Gastrocnemius medialis (tissue), 4 donors: ENCODE results near the gene HEBP1. TPM values are rescaled to one million over a fixed set of nuclear protein-coding genes. Genes with fewer than 3 reads are reported as not detected.

Source experiments
- ATAC-seq, 2 donors: fragments of 150-250 bp; one replicate each; pipeline ENCODE4 v1.9.1; 2016
- DNase-seq, 2 donors: peaks; one replicate each; pipeline ENCODE4 v3.0.0-alpha.2; 2019
- H3K27ac ChIP-seq, 4 donors: fragments of 200-600 bp; sonication (generic); 1 replicate in 1 of 4; 2 replicates in 3 of 4; pipeline ENCODE4 v1.5.1; 2016 to 2018; ENCODE audit warnings: mild to moderate bottlenecking in 2 of 4, moderate library complexity in 1 of 4
- H3K27me3 ChIP-seq, 3 donors: fragments of 200-600 bp; sonication (generic) in 2 of 3; 1 replicate in 1 of 3; 2 replicates in 2 of 3; pipeline versions ENCODE4 v1.5.1 to v1.6.0; 2016 to 2019; ENCODE audit warnings: mild to moderate bottlenecking in 1 of 3, moderate library complexity in 1 of 3
- H3K36me3 ChIP-seq, 2 donors: fragments of 200-600 bp; sonication (generic) in 1 of 2; one replicate each; pipeline ENCODE4 v1.5.1; 2017 to 2018
- H3K4me1 ChIP-seq, 2 donors: fragments of 200-600 bp; sonication (generic) in 1 of 2; one replicate each; pipeline ENCODE4 v1.5.1; 2016 to 2017; ENCODE audit warnings: mild to moderate bottlenecking in 2 of 2
- H3K4me3 ChIP-seq, 4 donors: fragments of 200-600 bp; sonication (generic) in 3 of 4; 1 replicate in 1 of 4; 2 replicates in 3 of 4; pipeline ENCODE4 v1.5.1; 2016 to 2019; ENCODE audit warnings: mild to moderate bottlenecking in 2 of 4
- H3K9me3 ChIP-seq, 3 donors: fragments of 200-600 bp; sonication (generic) in 2 of 3; 1 replicate in 1 of 3; 2 replicates in 2 of 3; pipeline ENCODE4 v1.5.1; 2016 to 2019
- CTCF ChIP-seq, 5 experiments: fragments of 450-650 bp in 3 of 5; fragments of 200-600 bp in 2 of 5; sonication (generic) in 2 of 5; IDR thresholded peaks in 4 of 5; conservative IDR thresholded peaks in 1 of 5; 1 replicate in 4 of 5; 2 replicates in 1 of 5; pipeline ENCODE4 v1.5.1; 2016 to 2019; ENCODE audit warnings: antibody characterized with exemption in 5 of 5, mild to moderate bottlenecking in 3 of 5, moderate library complexity in 3 of 5
- POLR2A ChIP-seq, 2 donors: fragments of 450-650 bp; IDR thresholded peaks; one replicate each; pipeline ENCODE4 v1.6.1; 2017; ENCODE audit warnings: antibody characterized with exemption in 2 of 2, mild to moderate bottlenecking in 2 of 2, moderate library complexity in 2 of 2
- in situ Hi-C, 4 donors: fragments of 200-750 bp; cut with MboI; loops; one replicate each; pipeline versions ENCODE4 v1.15.0 to v1.8.0; 2017; ENCODE audit warnings: low sequenced_read_pairs in 4 of 4
- intact Hi-C: fragments of 100-400 bp; cut with DNase I; formaldehyde crosslinking; loops from one replicate; pipeline ENCODE4 v1.15.1; 2023; ENCODE audit warnings: low total_unique reads
- total RNA-seq, 4 donors: library from RNA; depleted of rRNA; stranded (reverse); fragments of >200 nt; gene quantifications; one replicate each; pipeline versions ENCODE4 v1.1.0 to v1.2.3, GENCODE V29; 2016

Gene HEBP1
- total RNA-seq, 4 donors from 2014 or later: 3.8 to 15.8 (median 9.9) TPM

- Histone ChIP-seq H3K36me3 (no peaks in the 10 kb centered on the region), H3K4me3 (no peak overlapping the region), H3K27me3 (no peaks in the 10 kb centered on the region), H3K9me3 (no peaks in the 10 kb centered on the region), H3K4me1 (no peaks in the 10 kb centered on the region), H3K27ac (no peak overlapping the region)
- intact Hi-C loops (no loop called here), in situ Hi-C loops (no loop called here)
- TF ChIP-seq CTCF (IDR thresholded peaks at IDR 0.05 in 4 of 5, conservative IDR thresholded peaks at IDR 0.05 in 1 of 5): no peak
- TF ChIP-seq POLR2A (IDR thresholded peaks at IDR 0.05): no peak
- no peak for ATAC-seq
- no peak for DNase-seq
These were observed 32.1 kb upstream of the HEBP1 start for GRCh38 chr12:13032164-13032563.

- Histone ChIP-seq H3K36me3 (no peaks in the 10 kb centered on the region), H3K27me3 (no peaks in the 10 kb centered on the region), H3K9me3 (no peaks in the 10 kb centered on the region), H3K27ac (no peak overlapping the region), H3K4me1 (no peaks in the 10 kb centered on the region), H3K4me3 (no peak overlapping the region)
- TF ChIP-seq POLR2A (IDR thresholded peaks at IDR 0.05): no peak
- TF ChIP-seq CTCF (IDR thresholded peaks at IDR 0.05 in 4 of 5, conservative IDR thresholded peaks at IDR 0.05 in 1 of 5): no peak
- intact Hi-C loops (no loop called here), in situ Hi-C loops (no loop called here)
- no peak for DNase-seq
- ATAC-seq: no peak
These were observed 30.7 kb upstream of the HEBP1 start for GRCh38 chr12:13030541-13031291.

- TF ChIP-seq CTCF (IDR thresholded peaks at IDR 0.05 in 4 of 5, conservative IDR thresholded peaks at IDR 0.05 in 1 of 5) (no peak), POLR2A (IDR thresholded peaks at IDR 0.05) (no peak)
- Histone ChIP-seq H3K27me3 (no peaks in the 10 kb centered on the region), H3K36me3 (no peaks in the 10 kb centered on the region), H3K4me3 (no peak overlapping the region), H3K9me3 (no peaks in the 10 kb centered on the region), H3K4me1 (peaks cover 0 to 4% of the 10 kb centered on the region in 2 donors), H3K27ac (no peak overlapping the region)
- DNase-seq (no peak), ATAC-seq (no peak)
- in situ Hi-C loops (no loop called here), intact Hi-C loops (loop anchor here (10.0 kb wide), 1 partner anchor 176 kb away; no protein-coding TSS in a partner anchor)
These were observed 28.9 kb upstream of the HEBP1 start for GRCh38 chr12:13028825-13029570.

- H3K27me3 ChIP-seq: no peaks in the 10 kb centered on the region
- intact Hi-C loops (loop anchor here (10.0 kb wide), 1 partner anchor 177 kb away; no protein-coding TSS in a partner anchor), in situ Hi-C loops (no loop called here)
- no peaks in the 10 kb centered on the region for H3K9me3 ChIP-seq
- no peak overlapping the region for H3K4me3 ChIP-seq
- DNase-seq (no peak), ATAC-seq (no peak)
- no peaks in the 10 kb centered on the region for H3K36me3 ChIP-seq
- no peak for TF ChIP-seq POLR2A (IDR thresholded peaks at IDR 0.05)
- TF ChIP-seq CTCF (IDR thresholded peaks at IDR 0.05 in 4 of 5, conservative IDR thresholded peaks at IDR 0.05 in 1 of 5): no peak
- no peak overlapping the region for H3K27ac ChIP-seq
- peaks cover 0 to 4% of the 10 kb centered on the region in 2 donors for H3K4me1 ChIP-seq
These were observed 27.4 kb upstream of the HEBP1 start for GRCh38 chr12:13027508-13027907.
